HG03520 (cell line): Measurements from ENCODE around the gene LGALS13.
"Not testable (repeated sequence)": the region's sequence is repeated elsewhere in the genome, so short reads cannot be mapped to it uniquely, and the experiment has no call there.

Experiments
- ATAC-seq: cut with Tn5 transposase; IDR thresholded peaks from one replicate; pipeline ENCODE4 v1.9.1; 2021; ENCODE audit warnings: mild to moderate bottlenecking, moderate library complexity; ENCODE audit not compliant: unreplicated experiment

LGALS13 gene

DNA sequence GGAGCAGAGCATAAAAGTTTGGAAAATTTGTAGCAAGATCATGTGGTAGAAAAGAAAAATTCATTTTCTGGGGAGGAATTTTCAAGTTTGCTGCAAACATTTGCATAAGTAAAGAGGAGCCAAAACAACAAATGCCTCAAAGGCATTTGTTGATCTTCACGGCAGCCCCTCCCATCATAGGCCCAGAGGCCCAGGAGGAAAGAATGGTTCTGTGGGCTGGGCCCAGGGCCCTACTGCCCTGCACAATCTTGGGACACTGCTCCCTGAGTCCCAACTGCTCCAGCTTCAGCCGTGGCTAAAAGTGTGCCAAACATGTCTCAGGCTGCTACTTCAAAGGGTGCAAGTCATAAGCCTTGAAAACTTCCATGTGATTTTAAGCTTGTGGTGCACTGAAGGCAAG is 11.3 kb downstream of the LGALS13 start:
- no peak for ATAC-seq

DNA sequence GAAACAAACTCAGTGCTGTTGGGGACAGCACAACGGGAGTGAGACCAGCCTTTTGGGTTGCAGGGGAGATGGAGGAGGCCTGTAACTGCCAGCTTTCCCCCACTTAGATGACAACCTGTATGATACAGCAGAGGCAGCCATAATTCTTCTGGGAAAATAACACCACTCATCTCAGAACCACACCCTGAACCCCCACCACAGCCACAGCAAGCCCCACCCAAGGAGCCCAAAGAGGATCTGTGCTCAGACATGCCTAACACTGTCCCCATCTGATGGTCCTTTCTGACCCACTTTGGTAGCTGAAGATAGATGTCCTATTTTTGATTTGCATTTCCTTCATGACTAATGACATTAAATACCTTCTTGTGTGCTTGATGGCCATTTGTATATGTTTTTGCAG is 15.4 kb downstream of the LGALS13 start:
- no peak for ATAC-seq

DNA sequence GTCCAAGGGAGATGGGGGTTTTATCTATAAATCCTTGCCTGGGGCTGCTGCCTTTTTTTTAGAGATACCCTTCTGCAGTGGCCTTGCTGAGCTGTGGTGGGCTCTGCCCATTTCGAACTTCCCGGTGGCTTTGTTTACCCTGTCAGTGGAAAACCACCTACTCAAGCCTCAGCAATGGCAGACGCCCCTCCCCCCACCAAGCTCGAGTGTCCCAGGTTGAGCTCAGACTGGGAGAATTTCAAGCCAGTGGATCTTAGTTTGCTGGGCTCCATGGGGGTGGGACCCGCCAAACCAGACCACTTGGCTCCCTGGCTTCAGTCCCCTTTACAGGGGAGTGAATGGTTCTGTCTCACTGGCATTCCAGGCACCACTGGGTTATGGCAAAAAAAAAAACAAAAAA is 21.6 kb downstream of the LGALS13 start:
- ATAC-seq: no peak

DNA sequence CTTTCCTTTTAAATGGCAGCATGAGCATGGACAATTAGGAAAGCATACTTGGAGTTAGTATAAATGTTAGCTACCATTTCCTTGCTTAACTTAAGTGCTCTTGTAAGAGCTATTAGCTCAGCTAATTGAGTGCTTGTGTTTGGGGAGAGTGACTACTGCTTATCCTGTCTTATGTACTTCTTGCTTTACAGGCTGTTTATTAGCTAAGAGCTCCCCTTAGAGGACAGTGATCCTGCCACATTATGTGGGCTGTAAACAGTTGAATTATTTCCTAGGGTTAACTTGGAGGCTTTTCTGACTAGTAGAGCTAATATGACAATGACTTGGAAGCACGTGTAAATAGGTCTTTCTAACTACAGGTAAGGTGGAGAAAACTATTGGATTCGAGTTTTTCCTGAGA is 25.3 kb downstream of the LGALS13 start:
- ATAC-seq: not testable (repeated sequence)

DNA sequence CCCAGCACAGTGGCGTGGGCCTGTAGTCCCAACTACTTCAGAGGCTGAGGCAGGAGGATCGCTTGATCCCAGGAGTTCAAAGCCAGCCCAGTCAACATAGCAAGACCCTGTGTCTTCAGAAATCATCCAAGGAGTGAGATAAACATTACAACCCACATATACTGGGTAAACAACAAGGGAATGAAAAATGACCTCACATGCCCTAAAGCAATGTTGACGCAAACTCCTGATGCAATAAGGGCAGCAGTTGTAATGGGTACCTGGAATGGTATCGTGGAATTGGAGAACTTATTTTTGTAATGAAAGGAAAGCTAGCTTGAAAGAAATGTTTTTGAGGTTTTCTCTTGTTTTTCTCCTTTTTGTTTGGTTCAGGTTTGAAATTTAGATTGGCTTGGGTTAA is 28.9 kb downstream of the LGALS13 start:
- ATAC-seq: no peak

DNA sequence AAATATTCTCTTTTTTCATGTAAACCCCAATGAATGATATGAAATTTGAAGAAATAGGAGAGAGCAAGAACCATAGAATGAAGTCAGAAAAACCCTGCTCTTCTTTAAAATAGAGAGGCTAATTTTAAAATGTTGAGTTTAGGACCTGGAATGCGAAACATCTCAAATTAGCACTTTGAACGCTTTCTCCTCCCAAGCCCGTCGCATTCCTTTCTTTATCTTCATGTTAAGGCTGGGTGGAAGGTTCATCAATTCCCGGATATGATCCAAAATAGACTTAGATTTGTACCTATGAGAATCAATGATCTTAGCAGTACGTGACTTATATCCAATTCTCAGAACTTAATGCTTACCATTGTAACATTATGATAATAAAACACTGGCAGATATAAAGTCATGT is 29.3 kb downstream of the LGALS13 start:
- no peak for ATAC-seq

DNA sequence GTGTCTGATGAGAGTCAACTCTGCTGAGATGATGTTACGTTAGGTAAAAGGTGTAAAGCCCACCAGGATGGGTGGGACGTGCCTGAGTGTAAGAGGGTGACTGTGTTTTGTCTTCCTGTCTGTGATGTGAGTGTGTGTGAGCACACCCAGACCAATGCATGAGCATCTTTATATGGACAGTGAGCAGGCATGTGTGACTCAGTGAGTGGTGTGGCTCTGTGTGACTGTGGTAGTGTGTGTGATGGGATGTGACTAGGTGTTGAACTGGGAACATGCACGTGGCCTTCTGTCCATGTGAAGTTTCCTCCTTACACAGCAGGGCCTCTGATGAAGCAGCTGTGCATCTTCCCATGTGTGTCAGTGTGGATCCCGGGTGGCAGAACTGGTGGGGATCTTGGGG is 35.6 kb downstream of the LGALS13 start:
- ATAC-seq: no peak

DNA sequence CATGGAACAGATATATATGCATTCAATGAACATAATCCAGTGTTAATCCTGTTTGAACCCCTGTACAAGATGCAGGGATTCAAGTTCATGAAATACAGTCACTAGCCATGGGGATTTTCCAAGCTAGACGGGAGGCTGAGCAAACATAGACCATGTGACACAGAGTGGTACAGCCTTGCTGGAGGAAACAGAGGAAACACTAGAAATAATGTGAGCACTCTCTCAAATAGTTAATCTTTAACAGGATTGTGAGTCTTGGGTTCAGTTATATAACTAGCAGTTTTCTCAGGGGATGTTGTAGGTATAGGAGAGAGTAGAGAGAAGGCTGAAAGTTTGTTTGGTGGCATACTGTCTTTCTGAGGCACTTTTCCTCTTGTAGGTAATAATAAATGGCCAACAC is 39.4 kb downstream of the LGALS13 start:
- no peak for ATAC-seq

DNA sequence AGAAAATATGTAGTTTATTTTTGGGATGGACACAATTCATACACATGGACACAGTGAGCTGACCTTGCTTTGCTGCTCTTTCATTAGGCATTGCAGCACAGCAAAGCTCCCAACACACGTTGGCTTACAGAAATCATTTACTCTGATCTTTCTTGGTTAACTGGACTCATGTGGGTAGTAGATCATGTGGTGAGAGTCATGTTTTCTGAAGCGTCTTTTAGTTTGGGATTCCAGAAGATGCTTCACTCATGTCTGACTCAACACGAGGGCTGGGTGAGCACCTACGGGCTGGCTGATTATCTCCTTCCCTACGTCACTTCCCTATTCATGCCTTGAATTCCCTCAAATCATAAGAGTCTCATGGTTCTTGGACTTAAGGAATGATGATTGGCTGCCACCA is 41.3 kb downstream of the LGALS13 start:
- no peak for ATAC-seq

DNA sequence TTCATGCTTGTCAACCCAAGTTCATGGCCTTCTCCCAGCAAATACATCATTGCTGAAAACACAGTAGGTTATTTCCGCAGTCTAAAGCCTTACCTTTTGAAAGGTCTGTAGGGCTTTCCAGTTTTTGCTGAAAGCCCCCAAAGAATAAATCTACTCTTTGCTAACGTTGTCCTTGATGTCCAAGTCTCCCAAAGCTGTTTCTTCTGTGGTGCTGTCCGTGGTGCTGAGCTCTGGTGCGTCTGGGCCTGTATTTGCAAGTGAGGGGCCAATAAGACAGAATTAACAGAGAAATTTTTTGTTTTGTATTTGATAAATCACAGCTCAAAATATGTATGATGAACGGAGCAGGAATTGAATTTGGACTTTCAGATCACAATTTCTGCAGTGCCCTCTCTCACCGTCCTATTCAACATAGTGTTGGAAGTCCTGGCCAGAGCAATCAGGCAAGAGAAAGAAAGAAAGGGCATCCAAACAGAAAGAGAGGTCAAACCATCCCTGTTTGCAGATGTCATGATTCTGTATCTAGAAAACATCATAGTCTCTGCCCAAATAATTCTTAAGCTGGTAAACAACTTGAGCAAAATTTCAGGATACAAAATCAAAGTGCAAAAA is 43.6 kb downstream of the LGALS13 start:
- no peak for ATAC-seq

DNA sequence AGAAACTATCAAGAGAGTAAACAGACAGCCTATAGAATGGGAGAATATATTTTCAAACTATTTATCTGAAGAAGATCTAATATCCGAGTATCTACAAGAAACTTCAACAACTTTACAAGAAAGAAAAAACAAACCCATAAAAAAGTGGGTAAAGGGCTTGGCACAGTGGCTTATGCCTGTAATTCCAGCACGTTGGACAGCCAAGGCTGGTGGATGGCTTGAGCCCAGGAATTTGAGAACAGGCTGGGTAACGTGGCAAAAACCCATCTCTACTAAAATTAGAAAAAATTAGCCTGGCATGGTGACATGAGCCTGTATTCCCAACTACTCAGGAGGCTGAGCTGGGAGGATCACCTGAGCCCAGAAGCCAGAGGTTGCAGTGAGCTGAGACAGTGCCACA is 45.6 kb downstream of the LGALS13 start:
- no peak for ATAC-seq

DNA sequence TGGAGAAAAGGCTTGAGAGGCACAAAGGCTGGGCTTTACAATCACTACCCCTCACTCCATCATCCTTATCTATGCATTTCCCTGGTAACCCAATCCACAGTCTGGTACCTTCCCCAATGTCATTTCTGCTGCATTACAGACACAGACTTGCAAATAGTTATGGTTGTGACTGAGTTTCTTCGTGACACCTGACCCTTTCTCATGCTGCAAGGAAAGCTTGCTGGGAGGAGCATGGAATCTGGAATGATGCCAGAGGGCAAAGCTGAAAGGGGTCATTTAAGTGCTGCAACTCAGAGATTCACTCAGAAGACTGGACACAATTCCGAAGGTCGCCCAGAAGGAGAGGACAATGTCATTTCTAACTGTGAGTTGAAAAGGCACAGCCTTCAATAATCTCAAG is 53.3 kb downstream of the LGALS13 start, which contains the start of gene LGALS16:
Gene LGALS16 (plus strand): TSS at position 301 of the 400 bp plus-strand sequence. CDS start 49 bp downstream, at position 350.
- no peak for ATAC-seq
